HTERT RPE-1 (cell line): ENCODE results near the gene AHCYL2.
"Not testable (repeated sequence)": the region's sequence is repeated elsewhere in the genome, so short reads cannot be mapped to it uniquely, and the experiment has no call there.

Experiments used
- in situ Hi-C: fragments of 300-500 bp; cut with MboI; formaldehyde crosslinking; loops from 4 replicates; pipeline ENCODE4 v1.14.3; 2020; ENCODE audit warnings: low sequenced_read_pairs

AHCYL2 gene

GRCh38 chr7:129412501-129412900 lies 187.7 kb downstream of the AHCYL2 start:
- in situ Hi-C loops, result no loop called here

GRCh38 chr7:129417073-129417472 lies 192.2 kb downstream of the AHCYL2 start:
- in situ Hi-C loops, result no loop called here

GRCh38 chr7:129421717-129422250 lies 197.0 kb downstream of the AHCYL2 start:
- in situ Hi-C loops, result no loop called here

- in situ Hi-C loops, result no loop called here
Measured at GRCh38 chr7:129422727-129423126, 197.9 kb downstream of the AHCYL2 start.

- in situ Hi-C loops, result no loop called here
Measured at GRCh38 chr7:129423700-129424410, 199.0 kb downstream of the AHCYL2 start.

- in situ Hi-C loops, result no loop called here
Measured at GRCh38 chr7:129426482-129426881, 201.7 kb downstream of the AHCYL2 start.

- in situ Hi-C loops, result no loop called here
Measured at GRCh38 chr7:129427526-129428045, 202.8 kb downstream of the AHCYL2 start.

- in situ Hi-C loops, result no loop called here
Measured at GRCh38 chr7:129431911-129432643, 207.2 kb downstream of the AHCYL2 start.

- in situ Hi-C loops, result no loop called here
Measured at GRCh38 chr7:129433847-129434674, 209.2 kb downstream of the AHCYL2 start, which contains the start of gene STRIP2. TSS of gene STRIP2 (plus strand) at chr7:129434432. CDS start at chr7:129434473, 41 bp downstream.

GRCh38 chr7:129434675-129435318 lies 210.0 kb downstream of the AHCYL2 start:
- in situ Hi-C loops, result no loop called here

- in situ Hi-C loops, result no loop called here
Measured at GRCh38 chr7:129435414-129435829, 210.6 kb downstream of the AHCYL2 start.

- in situ Hi-C loops, result no loop called here
Measured at GRCh38 chr7:129436335-129436923, 211.6 kb downstream of the AHCYL2 start.

- in situ Hi-C loops, result no loop called here
Measured at GRCh38 chr7:129437190-129437589, 212.4 kb downstream of the AHCYL2 start.

- in situ Hi-C loops, result no loop called here
Measured at GRCh38 chr7:129438281-129438838, 213.5 kb downstream of the AHCYL2 start.

GRCh38 chr7:129438839-129439651 lies 214.2 kb downstream of the AHCYL2 start:
- in situ Hi-C loops, result no loop called here

GRCh38 chr7:129439963-129440625 lies 215.3 kb downstream of the AHCYL2 start:
- in situ Hi-C loops, result no loop called here

- in situ Hi-C loops, result no loop called here
Measured at GRCh38 chr7:129443612-129444011, 218.8 kb downstream of the AHCYL2 start.

- in situ Hi-C loops, result not testable (repeated sequence)
Measured at GRCh38 chr7:129444776-129445175, 219.9 kb downstream of the AHCYL2 start.
